ENCODE data around the gene CCL3. TPM values are rescaled to one million over a fixed set of nuclear protein-coding genes. Genes with fewer than 3 reads are reported as not detected.

Gene CCL3
- total and polyA plus RNA-seq, 2 experiments from 2014 or later: not detected

- no peak overlapping the region for H3K27ac ChIP-seq
- no peaks in the 10 kb centered on the region for H4K20me1 ChIP-seq (ENCODE audit: insufficient read depth)
- no peaks in the 10 kb centered on the region for H3K4me1 ChIP-seq (ENCODE audit: insufficient read depth)
- no peaks in the 10 kb centered on the region for H3K9me3 ChIP-seq (ENCODE audit: low read depth)
- no peaks in the 10 kb centered on the region for H3F3A ChIP-seq (ENCODE audit: insufficient read depth)
- no peaks in the 10 kb centered on the region for H3K9me2 ChIP-seq (ENCODE audit: insufficient read depth)
- in situ Hi-C loops (cut with MboI): no loop called here
- H3K4me3 ChIP-seq: no peak overlapping the region
- H2AFZ ChIP-seq: no peak overlapping the region
- no peaks in the 10 kb centered on the region for H3K36me3 ChIP-seq (ENCODE audit: low read depth)
- no peak for TF ChIP-seq EZH2phosphoT487 (IDR thresholded peaks at IDR 0.05; ENCODE audit: insufficient read depth, low read depth)
- no peak for TF ChIP-seq EZH2 (IDR thresholded peaks at IDR 0.05; ENCODE audit: insufficient read depth, poor library complexity, severe bottlenecking)
- WGBS, 2 experiments (ENCODE audit: low coverage in 1 of 2, low lambda C conversion rate in 2 of 2, missing lambda C conversion rate in 2 of 2): 28 to 29% methylated on average over 5 of the region's 5 CpGs
- H3K79me2 ChIP-seq (ENCODE audit: insufficient read depth): no peaks in the 10 kb centered on the region
- H3K4me2 ChIP-seq (ENCODE audit: unreplicated experiment): no peak overlapping the region
- no peak overlapping the region for H3K9ac ChIP-seq
- no peak for DNase-seq
- no peaks in the 10 kb centered on the region; the same call in 1 of the 2 replicates for H3K27me3 ChIP-seq (replicated peaks; ENCODE audit: insufficient read depth)
Measured at GRCh38 chr17:36130346-36130745, 40.4 kb upstream of the CCL3 start.

DNA sequence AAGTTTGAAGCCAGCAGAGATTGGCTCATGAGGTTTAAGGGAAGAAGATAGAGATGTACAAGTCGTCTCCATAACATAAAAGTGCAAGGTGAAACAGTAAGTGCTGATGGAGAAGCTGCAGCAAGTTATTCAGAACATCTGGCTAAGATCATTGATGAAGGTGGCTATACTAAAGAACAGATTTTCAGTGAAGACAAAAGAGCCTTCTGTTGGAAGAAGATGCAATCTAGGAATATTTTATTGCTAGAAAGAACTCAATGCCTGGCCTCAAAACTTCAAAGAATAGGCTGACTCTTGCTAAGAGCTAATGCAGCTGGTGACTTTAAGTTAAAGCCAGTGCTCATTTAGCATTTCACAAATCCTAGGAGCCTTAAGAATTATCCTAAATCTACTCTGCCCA, 39.7 kb upstream of the CCL3 start:
- no peak for TF ChIP-seq EZH2 (IDR thresholded peaks at IDR 0.05; ENCODE audit: insufficient read depth, poor library complexity, severe bottlenecking)
- TF ChIP-seq EZH2phosphoT487 (IDR thresholded peaks at IDR 0.05; ENCODE audit: insufficient read depth, low read depth): no peak
- no peaks in the 10 kb centered on the region for H3K36me3 ChIP-seq (ENCODE audit: low read depth)
- H3K4me2 ChIP-seq (ENCODE audit: unreplicated experiment): no peak overlapping the region
- H3K9ac ChIP-seq: no peak overlapping the region
- 0% methylated on average over 1 of the region's 1 CpG for WGBS, 2 experiments (ENCODE audit: low coverage in 1 of 2, low lambda C conversion rate in 2 of 2, missing lambda C conversion rate in 2 of 2)
- no peak overlapping the region for H3K4me3 ChIP-seq
- no peak overlapping the region for H3K27ac ChIP-seq
- no peaks in the 10 kb centered on the region; the same call in 1 of the 2 replicates for H3K27me3 ChIP-seq (replicated peaks; ENCODE audit: insufficient read depth)
- no peaks in the 10 kb centered on the region for H3K9me2 ChIP-seq (ENCODE audit: insufficient read depth)
- H2AFZ ChIP-seq: no peak overlapping the region
- H4K20me1 ChIP-seq (ENCODE audit: insufficient read depth): no peaks in the 10 kb centered on the region
- no peaks in the 10 kb centered on the region for H3F3A ChIP-seq (ENCODE audit: insufficient read depth)
- no peaks in the 10 kb centered on the region for H3K79me2 ChIP-seq (ENCODE audit: insufficient read depth)
- no peaks in the 10 kb centered on the region for H3K4me1 ChIP-seq (ENCODE audit: insufficient read depth)
- no peak for DNase-seq
- no peaks in the 10 kb centered on the region for H3K9me3 ChIP-seq (ENCODE audit: low read depth)
- in situ Hi-C loops (cut with MboI): no loop called here

DNA sequence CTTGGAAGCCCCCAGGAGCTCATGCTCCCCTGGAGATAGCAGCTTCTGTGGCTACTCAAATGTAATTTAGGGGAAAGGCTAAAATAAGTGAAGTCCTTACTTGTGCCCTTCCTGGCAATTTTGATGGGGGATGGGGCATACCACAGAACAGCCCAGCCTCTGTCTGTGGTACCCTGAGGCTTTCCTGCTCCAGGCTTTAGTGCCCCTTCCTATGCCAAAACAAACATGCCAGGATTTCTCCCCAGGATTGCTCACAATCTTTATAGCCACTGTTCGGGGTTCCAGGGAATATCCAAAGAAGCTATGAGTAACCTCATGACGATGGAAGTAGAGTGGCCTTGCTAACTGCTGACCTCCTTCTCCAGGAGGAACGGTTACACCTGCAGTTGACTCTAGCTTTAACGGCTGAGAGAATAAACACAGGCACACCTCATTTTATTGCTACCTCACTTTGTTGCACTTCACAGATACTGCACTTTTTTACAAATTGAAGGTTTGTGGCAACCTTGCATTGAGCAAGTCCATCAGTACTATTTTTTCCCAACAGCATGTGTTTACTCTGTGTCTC, 38.6 kb upstream of the CCL3 start:
- in situ Hi-C loops (cut with MboI): no loop called here
- TF ChIP-seq EZH2 (IDR thresholded peaks at IDR 0.05; ENCODE audit: insufficient read depth, poor library complexity, severe bottlenecking) (no peak), EZH2phosphoT487 (IDR thresholded peaks at IDR 0.05; ENCODE audit: insufficient read depth, low read depth) (no peak)

GRCh38 chr17:36127911-36128310, 38.0 kb upstream of the CCL3 start:
- Histone ChIP-seq H3K9me2 (ENCODE audit: insufficient read depth) (no peaks in the 10 kb centered on the region), H4K20me1 (ENCODE audit: insufficient read depth) (no peaks in the 10 kb centered on the region), H3K79me2 (ENCODE audit: insufficient read depth) (no peaks in the 10 kb centered on the region), H2AFZ (no peak overlapping the region), H3K27ac (no peak overlapping the region), H3K4me3 (no peak overlapping the region), H3K9me3 (ENCODE audit: low read depth) (no peaks in the 10 kb centered on the region), H3F3A (ENCODE audit: insufficient read depth) (no peaks in the 10 kb centered on the region), H3K9ac (no peak overlapping the region), H3K4me1 (ENCODE audit: insufficient read depth) (no peaks in the 10 kb centered on the region), H3K36me3 (ENCODE audit: low read depth) (no peaks in the 10 kb centered on the region), H3K4me2 (ENCODE audit: unreplicated experiment) (no peak overlapping the region), H3K27me3 (replicated peaks; ENCODE audit: insufficient read depth) (no peaks in the 10 kb centered on the region; the same call in 1 of the 2 replicates)
- in situ Hi-C loops (cut with MboI): no loop called here
- no peak for TF ChIP-seq EZH2phosphoT487 (IDR thresholded peaks at IDR 0.05; ENCODE audit: insufficient read depth, low read depth)
- no peak for TF ChIP-seq EZH2 (IDR thresholded peaks at IDR 0.05; ENCODE audit: insufficient read depth, poor library complexity, severe bottlenecking)
- no peak for DNase-seq
- WGBS, 2 experiments (ENCODE audit: low coverage in 1 of 2, low lambda C conversion rate in 2 of 2, missing lambda C conversion rate in 2 of 2): 38 to 40% methylated on average over 6 of the region's 6 CpGs

More for the DNA sequence above, 38.6 kb upstream of the CCL3 start:
- H3K27ac ChIP-seq: no peak overlapping the region
- H3K79me2 ChIP-seq (ENCODE audit: insufficient read depth): no peaks in the 10 kb centered on the region
- H3K4me3 ChIP-seq: no peak overlapping the region
- H3K36me3 ChIP-seq (ENCODE audit: low read depth): no peaks in the 10 kb centered on the region
- no peaks in the 10 kb centered on the region for H3K9me2 ChIP-seq (ENCODE audit: insufficient read depth)
- H4K20me1 ChIP-seq (ENCODE audit: insufficient read depth): no peaks in the 10 kb centered on the region
- H3F3A ChIP-seq (ENCODE audit: insufficient read depth): no peaks in the 10 kb centered on the region
- no peaks in the 10 kb centered on the region for H3K4me1 ChIP-seq (ENCODE audit: insufficient read depth)
- no peak overlapping the region for H3K4me2 ChIP-seq (ENCODE audit: unreplicated experiment)
- no peak for DNase-seq
- H3K9me3 ChIP-seq (ENCODE audit: low read depth): no peaks in the 10 kb centered on the region
- no peaks in the 10 kb centered on the region; the same call in 1 of the 2 replicates for H3K27me3 ChIP-seq (replicated peaks; ENCODE audit: insufficient read depth)
- H2AFZ ChIP-seq: no peak overlapping the region
- H3K9ac ChIP-seq: no peak overlapping the region
- 24 to 28% methylated on average over 4 of the region's 4 CpGs for WGBS, 2 experiments (ENCODE audit: low coverage in 1 of 2, low lambda C conversion rate in 2 of 2, missing lambda C conversion rate in 2 of 2)
